GM23248 (cell line): ENCODE data around the gene SLC9A9. TPM values are rescaled to one million over a fixed set of nuclear protein-coding genes. Genes with fewer than 3 reads are reported as not detected.

Experiments used
- DNase-seq: peaks from one replicate; pipeline ENCODE4 v3.0.0-alpha.2; 2015
- H2AFZ ChIP-seq: fragments of 200-600 bp; sonication (generic); 2 replicates; pipeline ENCODE4 v1.6.1; 2016; ENCODE audit warnings: antibody characterized with exemption
- H3F3A ChIP-seq: fragments of 200-600 bp; sonication (generic); 2 replicates; pipeline ENCODE4 v1.6.1; 2016; ENCODE audit warnings: mild to moderate bottlenecking, antibody characterized with exemption, mixed run types; ENCODE audit not compliant: insufficient read depth
- H3K27ac ChIP-seq: fragments of 200-600 bp; sonication (generic); 2 replicates; pipeline ENCODE4 v1.5.1; 2016; ENCODE audit warnings: mild to moderate bottlenecking
- H3K27me3 ChIP-seq: fragments of 200-600 bp; sonication (generic); replicated peaks from 2 replicates; pipeline ENCODE4 v1.6.1; 2016; ENCODE audit warnings: mild to moderate bottlenecking; ENCODE audit not compliant: insufficient read depth
- H3K36me3 ChIP-seq: fragments of 200-600 bp; sonication (generic); 2 replicates; pipeline ENCODE4 v1.6.1; 2016; ENCODE audit warnings: low read depth, mild to moderate bottlenecking
- H3K4me1 ChIP-seq: fragments of 200-600 bp; sonication (generic); 2 replicates; pipeline ENCODE4 v1.6.1; 2016; ENCODE audit warnings: mild to moderate bottlenecking; ENCODE audit not compliant: insufficient read depth
- H3K4me2 ChIP-seq: fragments of 200-600 bp; sonication (generic); one replicate; pipeline ENCODE4 v1.6.1; 2016; ENCODE audit warnings: mild to moderate bottlenecking; ENCODE audit not compliant: unreplicated experiment
- H3K4me3 ChIP-seq: fragments of 200-600 bp; sonication (generic); 2 replicates; pipeline ENCODE4 v1.5.1; 2016; ENCODE audit warnings: mild to moderate bottlenecking
- H3K79me2 ChIP-seq: fragments of 200-600 bp; sonication (generic); 2 replicates; pipeline ENCODE4 v1.6.1; 2016; ENCODE audit warnings: mild to moderate bottlenecking; ENCODE audit not compliant: insufficient read depth
- H3K9ac ChIP-seq: fragments of 200-600 bp; sonication (generic); 2 replicates; pipeline ENCODE4 v1.6.1; 2016; ENCODE audit warnings: mild to moderate bottlenecking
- H3K9me2 ChIP-seq: fragments of 200-600 bp; sonication (generic); 2 replicates; pipeline ENCODE4 v1.6.1; 2016; ENCODE audit warnings: mixed run types, mild to moderate bottlenecking, moderate library complexity; ENCODE audit not compliant: insufficient read depth
- H3K9me3 ChIP-seq: fragments of 200-600 bp; sonication (generic); one replicate; pipeline ENCODE4 v1.6.1; 2017; ENCODE audit warnings: low read depth
- H4K20me1 ChIP-seq: fragments of 200-600 bp; sonication (generic); 2 replicates; pipeline ENCODE4 v1.6.0; 2016; ENCODE audit not compliant: insufficient read depth
- EZH2 ChIP-seq: fragments of 200-600 bp; sonication (generic); IDR thresholded peaks from 2 replicates; pipeline ENCODE4 v1.6.1; 2018; ENCODE audit warnings: antibody characterized with exemption, mild to moderate bottlenecking; ENCODE audit not compliant: insufficient read depth, poor library complexity, severe bottlenecking
- EZH2phosphoT487 ChIP-seq: fragments of 200-600 bp; sonication (generic); IDR thresholded peaks from 2 replicates; pipeline ENCODE4 v1.6.1; 2018; ENCODE audit warnings: antibody characterized with exemption, moderate library complexity, mild to moderate bottlenecking, low read depth; ENCODE audit not compliant: insufficient read depth
- WGBS, 2 experiments: methylation state at CpG; one replicate each; pipeline ENCODE4 v1.1.6; 2015 to 2017; ENCODE audit warnings: low lambda C conversion rate in 2 of 2, low coverage in 1 of 2; ENCODE audit errors: missing lambda C conversion rate in 2 of 2; 5-methylcytosine and 5-hydroxymethylcytosine counted together
- in situ Hi-C: fragments of 300-500 bp; cut with MboI; formaldehyde crosslinking; loops from 2 replicates; pipeline ENCODE4 v1.15.0; 2020
- polyA plus RNA-seq: library from polyadenylated mRNA; unstranded; fragments of >200 nt; fragmentation: Nextera tagmentation; extraction: Ambion mirVana; gene quantifications from 2 replicates; pipeline ENCODE4 v1.2.1, GENCODE V29; 2016
- total RNA-seq: library from RNA; depleted of rRNA; stranded (reverse); fragments of >200 nt; shearing (Covaris generic); gene quantifications from 2 replicates; pipeline ENCODE4 v1.2.3, GENCODE V29; 2014

Gene SLC9A9
- total and polyA plus RNA-seq, 2 experiments from 2014 or later, result 2.8 to 3.2 TPM

DNA sequence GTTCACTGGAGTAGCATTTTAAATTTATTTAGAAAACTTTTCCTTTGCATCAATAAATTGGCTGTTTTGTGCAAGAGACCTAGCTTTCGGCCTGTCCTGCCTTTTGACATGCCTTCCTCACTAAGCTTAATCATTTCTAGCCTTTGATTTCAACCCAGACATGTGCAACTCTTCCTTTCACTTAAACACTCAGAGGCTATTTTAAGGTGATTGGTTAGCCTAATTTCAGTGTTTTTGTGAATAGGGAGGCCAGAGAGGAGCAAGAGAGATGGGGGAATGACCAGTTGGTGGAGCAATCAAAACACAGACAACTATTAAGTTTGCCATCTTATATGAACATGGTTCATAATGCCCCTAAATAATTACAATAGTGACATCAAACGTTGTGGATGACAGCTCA lies 333.4 kb downstream of the SLC9A9 start:
- Histone ChIP-seq H3K4me3 (no peak overlapping the region), H3K9me3 (no peaks in the 10 kb centered on the region), H3K4me2 (no peak overlapping the region), H3K36me3 (no peaks in the 10 kb centered on the region), H3K9ac (no peak overlapping the region), H3K79me2 (no peaks in the 10 kb centered on the region), H3F3A (no peaks in the 10 kb centered on the region), H4K20me1 (no peaks in the 10 kb centered on the region), H3K27ac (no peak overlapping the region), H3K27me3 (no peaks in the 10 kb centered on the region), H3K4me1 (0 out of 2 replicates have a peak, but pooled peaks cover 6% of the 10 kb centered on the region), H2AFZ (no peak overlapping the region), H3K9me2 (no peaks in the 10 kb centered on the region)
- in situ Hi-C loops, result no loop called here
- TF ChIP-seq EZH2 (no peak), EZH2phosphoT487 (no peak)
- WGBS, 2 experiments, result 70% methylated on average over 2 of the region's 2 CpGs
- DNase-seq, result no peak

DNA sequence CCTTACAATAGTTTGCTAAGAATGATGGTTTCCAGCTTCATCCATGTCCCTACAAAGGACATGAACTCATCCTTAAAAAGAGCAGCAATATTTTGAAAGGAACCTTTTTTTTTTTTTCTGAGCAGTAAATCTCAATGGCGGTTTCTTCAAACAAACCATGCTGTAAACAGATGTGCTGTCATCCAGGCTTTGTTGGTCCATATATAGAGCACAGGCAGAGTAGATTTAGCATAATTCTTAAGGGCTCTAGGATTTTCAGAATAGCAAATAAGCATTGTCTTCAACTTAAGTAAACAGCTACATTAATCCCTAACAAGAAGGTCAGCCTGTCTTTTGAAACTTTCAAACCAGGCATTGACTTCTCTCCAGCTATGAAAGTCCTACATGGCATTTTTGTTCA lies 334.2 kb downstream of the SLC9A9 start:
- no peak for DNase-seq
- Histone ChIP-seq H3K79me2 (no peaks in the 10 kb centered on the region), H3F3A (peaks cover 4% of the 10 kb centered on the region; the same call in 1 of the 2 replicates), H3K9me2 (no peaks in the 10 kb centered on the region), H3K9me3 (no peaks in the 10 kb centered on the region), H3K27ac (no peak overlapping the region), H3K4me2 (no peak overlapping the region), H3K4me1 (0 out of 2 replicates have a peak, but pooled peaks cover 8% of the 10 kb centered on the region), H3K4me3 (no peak overlapping the region), H3K36me3 (no peaks in the 10 kb centered on the region), H3K9ac (no peak overlapping the region), H4K20me1 (no peaks in the 10 kb centered on the region), H2AFZ (no peak overlapping the region), H3K27me3 (no peaks in the 10 kb centered on the region)
- in situ Hi-C loops, result no loop called here
- no peak for TF ChIP-seq EZH2
- TF ChIP-seq EZH2phosphoT487, result no peak
- WGBS, 2 experiments, result 32 to 39% methylated on average over 1 of the region's 1 CpG

- Histone ChIP-seq H2AFZ (no peak overlapping the region), H3K27me3 (no peaks in the 10 kb centered on the region), H3K36me3 (no peaks in the 10 kb centered on the region), H3K27ac (no peak overlapping the region), H3K4me1 (peaks cover 20% of the 10 kb centered on the region), H3K9ac (no peak overlapping the region), H3K9me2 (no peaks in the 10 kb centered on the region), H3F3A (peaks cover 23% of the 10 kb centered on the region), H4K20me1 (no peaks in the 10 kb centered on the region), H3K79me2 (no peaks in the 10 kb centered on the region), H3K4me2 (no peak overlapping the region), H3K9me3 (no peaks in the 10 kb centered on the region), H3K4me3 (no peak overlapping the region)
- WGBS, 2 experiments, result 90 to 93% methylated on average over 5 of the region's 5 CpGs
- no peak for DNase-seq
- no peak for TF ChIP-seq EZH2phosphoT487
- no peak for TF ChIP-seq EZH2
- in situ Hi-C loops, result no loop called here
These were observed 336.9 kb downstream of the SLC9A9 start for GRCh38 chr3:143511174-143511879.

- Histone ChIP-seq H4K20me1 (no peaks in the 10 kb centered on the region), H3K9ac (no peak overlapping the region), H3K4me2 (no peak overlapping the region), H2AFZ (no peak overlapping the region), H3K36me3 (no peaks in the 10 kb centered on the region), H3K9me2 (no peaks in the 10 kb centered on the region), H3K27ac (no peak overlapping the region), H3K4me1 (peaks cover 20% of the 10 kb centered on the region), H3K27me3 (no peaks in the 10 kb centered on the region), H3K79me2 (no peaks in the 10 kb centered on the region), H3F3A (peaks cover 23% of the 10 kb centered on the region), H3K4me3 (no peak overlapping the region), H3K9me3 (no peaks in the 10 kb centered on the region)
- in situ Hi-C loops, result no loop called here
- DNase-seq, result no peak
- TF ChIP-seq EZH2, result no peak
- no peak for TF ChIP-seq EZH2phosphoT487
- 89 to 98% methylated on average over 1 of the region's 1 CpG for WGBS, 2 experiments
These were observed 337.7 kb downstream of the SLC9A9 start for GRCh38 chr3:143510601-143511000.
